Measurements from ENCODE around the gene GTPBP4. TPM values are rescaled to one million over a fixed set of nuclear protein-coding genes. Genes with fewer than 3 reads are reported as not detected.
A peak's percentile ranks its signal among the peaks of the same experiment; 100 is the strongest.

GTPBP4 gene
- polyA plus RNA-seq: 41.4 TPM
- long read RNA-seq, donor 1, full-length matches to known transcripts: 7 of 7 reads
- long read RNA-seq, donor 1, partial matches to known transcripts: 0 of 7 reads
- long read RNA-seq, donor 1, other reads (novel, unspliced or antisense): 0 of 7 reads
- long read RNA-seq, donor 2, full-length matches to known transcripts: 11 of 16 reads
- long read RNA-seq, donor 2, partial matches to known transcripts: 5 of 16 reads
- long read RNA-seq, donor 2, other reads (novel, unspliced or antisense): 0 of 16 reads
- long read RNA-seq, donor 3: 0 reads
- long read RNA-seq, donor 4, full-length matches to known transcripts: 1 of 1 reads
- long read RNA-seq, donor 4, partial matches to known transcripts: 0 of 1 reads
- long read RNA-seq, donor 4, other reads (novel, unspliced or antisense): 0 of 1 reads
- long read RNA-seq, donor 5, full-length matches to known transcripts: 2 of 2 reads
- long read RNA-seq, donor 5, partial matches to known transcripts: 0 of 2 reads
- long read RNA-seq, donor 5, other reads (novel, unspliced or antisense): 0 of 2 reads
- long read RNA-seq, donor 6, partial matches to known transcripts: 0 of 3 reads
- long read RNA-seq, donor 6, other reads (novel, unspliced or antisense): 0 of 3 reads
- long read RNA-seq, donor 7, full-length matches to known transcripts: 1 of 6 reads
- long read RNA-seq, donor 7, partial matches to known transcripts: 5 of 6 reads
- long read RNA-seq, donor 7, other reads (novel, unspliced or antisense): 0 of 6 reads
- long read RNA-seq, donor 8, full-length matches to known transcripts: 4 of 46 reads
- long read RNA-seq, donor 8, partial matches to known transcripts: 42 of 46 reads
- long read RNA-seq, donor 8, other reads (novel, unspliced or antisense): 0 of 46 reads
- long read RNA-seq, donor 9, full-length matches to known transcripts: 2 of 10 reads
- long read RNA-seq, donor 9, partial matches to known transcripts: 8 of 10 reads
- long read RNA-seq, donor 9, other reads (novel, unspliced or antisense): 0 of 10 reads
- long read RNA-seq, donor 10, full-length matches to known transcripts: 9 of 16 reads
- long read RNA-seq, donor 10, partial matches to known transcripts: 7 of 16 reads
- long read RNA-seq, donor 10, other reads (novel, unspliced or antisense): 0 of 16 reads
- long read RNA-seq, donor 11, full-length matches to known transcripts: 5 of 5 reads
- long read RNA-seq, donor 11, partial matches to known transcripts: 0 of 5 reads
- long read RNA-seq, donor 11, other reads (novel, unspliced or antisense): 0 of 5 reads

DNA sequence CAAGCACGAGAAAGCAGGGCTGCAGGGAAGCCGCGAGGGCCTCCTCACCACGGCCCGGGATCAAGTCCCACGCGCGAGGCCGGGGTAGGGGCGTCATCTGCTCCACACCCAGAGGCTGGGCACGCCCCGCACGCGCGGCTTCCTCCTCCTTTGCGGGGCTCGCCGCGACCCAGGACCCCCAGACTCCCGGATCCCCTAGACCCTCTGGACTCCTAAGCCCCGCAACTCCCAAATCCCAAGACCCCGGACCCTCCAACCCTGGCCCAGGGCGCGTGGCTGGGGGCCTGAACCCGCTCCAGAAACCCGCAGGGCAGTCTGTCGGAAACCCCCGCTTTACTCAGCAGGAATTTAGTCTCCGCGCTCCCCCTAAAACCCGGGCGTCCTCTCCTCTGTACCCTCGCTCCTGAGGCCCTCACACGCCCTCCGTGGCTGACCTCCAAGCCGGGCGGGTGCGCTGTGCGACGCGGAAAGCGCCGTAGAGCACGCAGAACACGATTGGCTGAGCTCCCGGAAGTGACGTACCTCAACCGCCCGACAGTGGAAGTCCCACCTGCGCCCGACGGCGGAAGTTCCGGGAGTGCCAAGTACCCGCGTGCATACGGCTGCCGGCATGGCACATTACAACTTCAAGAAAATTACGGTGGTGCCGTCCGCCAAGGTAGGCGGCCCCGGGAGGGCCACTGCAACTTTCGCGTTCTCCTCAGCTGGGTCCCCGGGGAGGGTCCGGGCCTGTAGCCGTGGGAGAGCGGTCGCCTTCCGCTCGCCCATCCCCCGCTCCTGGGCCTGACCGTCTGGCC lies at the start of gene GTPBP4:
GTPBP4 (plus strand) TSS at position 565 of the 797 bp plus-strand sequence; CDS start at position 611, 46 bp downstream.
- no peaks in the 10 kb centered on the region for H3K27me3 ChIP-seq (ENCODE audit: control insufficient read depth, insufficient read depth, low read length)
- H3K9me3 ChIP-seq (ENCODE audit: control insufficient read depth, low read depth, low read length): no peaks in the 10 kb centered on the region
- peaks cover 4% of the 10 kb centered on the region for H3K36me3 ChIP-seq (ENCODE audit: control insufficient read depth, insufficient read depth, low read length)
- peaks cover 40% of the 10 kb centered on the region for H3K4me1 ChIP-seq (ENCODE audit: control insufficient read depth, insufficient read depth, low read length)
- H3K4me3 ChIP-seq (ENCODE audit: low read length): peak within 1 kb of the TSS; percentile 93
- DNase-seq: peak; percentile 98
- no CpG with 5 or more reads among the region's 74 CpGs for WGBS (ENCODE audit: insufficient coverage, low lambda C conversion rate)
- H3K27ac ChIP-seq (ENCODE audit: low read length): peak within 1 kb of the TSS; percentile 72

DNA sequence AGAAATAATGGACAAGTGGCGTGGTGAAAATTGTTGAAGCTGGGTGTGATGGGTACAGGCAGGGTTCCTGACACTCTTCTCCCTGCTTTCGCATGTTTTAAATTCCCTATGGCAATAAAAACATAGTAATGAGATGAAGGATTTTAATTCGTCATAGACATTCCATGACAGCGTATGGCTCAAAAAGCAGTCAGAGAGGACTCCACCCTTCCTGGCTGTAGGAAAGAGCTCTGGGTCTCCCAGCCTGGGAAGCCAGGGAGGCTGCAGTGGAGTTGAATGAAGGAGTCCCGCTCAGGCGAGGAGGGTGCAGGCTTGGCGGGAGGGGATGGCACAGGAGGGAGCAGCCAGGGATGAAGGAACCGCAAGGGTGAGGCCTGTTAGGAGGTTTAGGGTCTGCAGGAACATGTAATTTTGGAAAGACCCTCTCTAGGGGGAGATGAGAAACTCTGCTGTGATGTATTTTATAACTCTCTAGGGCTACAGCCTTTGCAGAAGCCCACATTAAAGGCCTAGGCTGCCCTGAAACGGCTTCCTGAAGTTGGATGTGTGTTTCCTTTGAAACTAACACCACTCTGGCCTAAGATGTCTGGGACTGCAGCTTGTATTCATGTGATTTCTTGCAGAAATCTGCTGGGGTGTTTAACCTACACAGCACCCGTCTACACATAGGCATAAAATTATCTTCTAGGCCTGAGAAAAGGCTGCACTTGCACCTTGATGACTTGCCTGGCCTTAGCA lies 49.1 kb upstream of the GTPBP4 start:
- H3K27me3 ChIP-seq (ENCODE audit: control insufficient read depth, insufficient read depth, low read length): no peaks in the 10 kb centered on the region
- no peak for DNase-seq
- WGBS (ENCODE audit: insufficient coverage, low lambda C conversion rate): 93% methylated on average over 5 of the region's 10 CpGs
- H3K36me3 ChIP-seq (ENCODE audit: control insufficient read depth, insufficient read depth, low read length): no peaks in the 10 kb centered on the region
- H3K4me1 ChIP-seq (ENCODE audit: control insufficient read depth, insufficient read depth, low read length): no peaks in the 10 kb centered on the region
- H3K9me3 ChIP-seq (ENCODE audit: control insufficient read depth, low read depth, low read length): no peaks in the 10 kb centered on the region
- no peak overlapping the region for H3K27ac ChIP-seq (ENCODE audit: low read length)
- H3K4me3 ChIP-seq (ENCODE audit: low read length): no peak overlapping the region

DNA sequence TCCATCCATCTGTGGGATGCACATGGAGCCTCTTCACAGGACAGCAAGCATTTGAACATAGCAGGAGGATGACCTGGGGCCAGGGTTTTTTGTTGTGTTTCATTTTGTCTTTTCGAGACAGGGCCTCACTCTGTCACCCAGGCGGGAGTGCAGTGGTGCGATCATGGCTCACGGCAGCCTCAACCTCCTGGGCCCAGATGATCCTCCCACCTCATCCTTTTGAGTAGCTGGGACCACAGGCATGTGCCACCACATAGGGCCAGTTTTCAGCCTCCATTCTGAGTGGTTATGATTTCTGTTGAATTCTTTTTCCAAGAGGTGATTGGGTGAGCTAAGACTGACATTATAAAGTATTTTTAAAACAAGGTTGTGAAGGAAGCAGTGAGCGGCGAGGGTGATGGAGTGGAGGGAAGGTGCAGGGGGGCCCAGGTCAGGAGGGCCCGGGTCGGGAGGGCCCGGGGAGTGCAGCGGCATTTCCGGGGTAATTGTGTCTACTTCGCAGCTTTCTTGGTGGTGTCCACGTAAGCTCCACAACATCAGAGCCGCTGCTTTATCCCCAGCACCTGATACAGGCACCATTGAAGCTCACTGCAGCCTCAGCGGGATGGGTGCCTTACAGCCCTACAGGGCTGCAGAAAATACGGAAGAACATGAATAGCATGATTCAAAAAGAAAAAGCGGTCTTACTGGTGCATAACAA lies 44.8 kb upstream of the GTPBP4 start:
- no peaks in the 10 kb centered on the region for H3K27me3 ChIP-seq (ENCODE audit: control insufficient read depth, insufficient read depth, low read length)
- no peak overlapping the region for H3K4me3 ChIP-seq (ENCODE audit: low read length)
- DNase-seq: no peak
- no peaks in the 10 kb centered on the region for H3K36me3 ChIP-seq (ENCODE audit: control insufficient read depth, insufficient read depth, low read length)
- no peaks in the 10 kb centered on the region for H3K4me1 ChIP-seq (ENCODE audit: control insufficient read depth, insufficient read depth, low read length)
- H3K9me3 ChIP-seq (ENCODE audit: control insufficient read depth, low read depth, low read length): no peaks in the 10 kb centered on the region
- no peak overlapping the region for H3K27ac ChIP-seq (ENCODE audit: low read length)
- WGBS (ENCODE audit: insufficient coverage, low lambda C conversion rate): 100% methylated on average over 1 of the region's 17 CpGs

DNA sequence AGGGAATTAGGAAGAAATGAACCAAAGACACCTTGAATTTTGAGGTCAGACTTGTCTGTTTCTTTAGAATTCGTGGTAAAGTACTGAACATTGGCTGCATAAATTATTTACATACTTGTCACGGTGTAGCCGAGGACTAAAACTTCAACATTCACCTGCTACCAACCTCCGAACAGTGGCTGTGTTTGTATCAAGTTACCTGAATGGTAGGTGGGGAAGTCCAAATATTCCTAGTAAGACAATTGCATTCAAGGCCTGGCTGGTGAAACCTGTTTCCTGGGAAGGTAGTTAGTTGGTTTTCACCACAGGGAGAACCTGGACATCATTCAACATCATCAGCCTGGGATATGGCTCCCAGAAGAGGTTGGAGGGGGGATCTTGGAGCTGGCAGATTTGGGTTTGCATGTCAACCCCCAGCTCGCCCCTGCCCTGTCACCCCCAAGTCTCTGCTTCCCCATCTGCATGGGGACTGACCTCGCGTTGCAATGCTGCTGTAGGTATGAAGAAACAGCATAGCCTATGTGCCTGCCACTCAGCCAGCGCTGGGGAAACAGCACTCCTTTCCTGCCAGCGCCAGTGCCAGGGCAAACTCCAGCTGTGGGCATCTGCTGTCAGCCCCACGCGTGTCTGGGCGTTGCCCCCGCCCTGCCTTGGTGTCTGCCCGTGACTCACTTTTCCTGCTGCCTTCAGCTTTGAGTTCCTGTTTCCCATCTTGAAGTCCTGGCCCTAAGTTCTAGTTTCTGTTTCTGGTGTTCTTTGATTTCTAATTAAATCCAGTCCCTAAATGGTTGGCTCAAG lies 44.0 kb upstream of the GTPBP4 start:
- no peak overlapping the region for H3K4me3 ChIP-seq (ENCODE audit: low read length)
- WGBS (ENCODE audit: insufficient coverage, low lambda C conversion rate): no CpG with 5 or more reads among the region's 14 CpGs
- no peak overlapping the region for H3K27ac ChIP-seq (ENCODE audit: low read length)
- no peaks in the 10 kb centered on the region for H3K4me1 ChIP-seq (ENCODE audit: control insufficient read depth, insufficient read depth, low read length)
- H3K9me3 ChIP-seq (ENCODE audit: control insufficient read depth, low read depth, low read length): no peaks in the 10 kb centered on the region
- DNase-seq: no peak
- H3K27me3 ChIP-seq (ENCODE audit: control insufficient read depth, insufficient read depth, low read length): no peaks in the 10 kb centered on the region
- no peaks in the 10 kb centered on the region for H3K36me3 ChIP-seq (ENCODE audit: control insufficient read depth, insufficient read depth, low read length)

DNA sequence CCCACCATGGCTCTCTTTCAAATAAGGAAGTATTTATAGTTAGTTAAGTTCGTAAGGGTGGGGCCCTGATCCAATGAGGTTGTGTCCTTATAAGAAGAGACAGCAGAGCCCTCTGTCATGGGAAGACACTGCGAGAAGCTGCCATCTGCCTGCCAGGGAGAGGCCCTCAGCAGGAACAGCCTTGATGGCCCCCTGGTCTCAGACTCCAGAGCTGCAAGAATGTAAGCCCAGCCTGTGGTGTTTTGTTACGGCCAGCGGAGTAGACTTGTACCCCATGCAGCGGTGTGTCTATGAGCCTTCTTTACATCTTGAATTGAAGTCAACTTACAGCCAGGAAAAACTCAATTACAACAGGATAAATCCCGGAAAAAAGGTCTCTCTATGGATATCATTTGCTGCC lies 42.5 kb upstream of the GTPBP4 start:
- no peaks in the 10 kb centered on the region for H3K9me3 ChIP-seq (ENCODE audit: control insufficient read depth, low read depth, low read length)
- no peak overlapping the region for H3K4me3 ChIP-seq (ENCODE audit: low read length)
- no peaks in the 10 kb centered on the region for H3K36me3 ChIP-seq (ENCODE audit: control insufficient read depth, insufficient read depth, low read length)
- 92% methylated on average over 2 of the region's 6 CpGs for WGBS (ENCODE audit: insufficient coverage, low lambda C conversion rate)
- no peak overlapping the region for H3K27ac ChIP-seq (ENCODE audit: low read length)
- H3K27me3 ChIP-seq (ENCODE audit: control insufficient read depth, insufficient read depth, low read length): peaks cover 2% of the 10 kb centered on the region
- H3K4me1 ChIP-seq (ENCODE audit: control insufficient read depth, insufficient read depth, low read length): no peaks in the 10 kb centered on the region
- no peak for DNase-seq

DNA sequence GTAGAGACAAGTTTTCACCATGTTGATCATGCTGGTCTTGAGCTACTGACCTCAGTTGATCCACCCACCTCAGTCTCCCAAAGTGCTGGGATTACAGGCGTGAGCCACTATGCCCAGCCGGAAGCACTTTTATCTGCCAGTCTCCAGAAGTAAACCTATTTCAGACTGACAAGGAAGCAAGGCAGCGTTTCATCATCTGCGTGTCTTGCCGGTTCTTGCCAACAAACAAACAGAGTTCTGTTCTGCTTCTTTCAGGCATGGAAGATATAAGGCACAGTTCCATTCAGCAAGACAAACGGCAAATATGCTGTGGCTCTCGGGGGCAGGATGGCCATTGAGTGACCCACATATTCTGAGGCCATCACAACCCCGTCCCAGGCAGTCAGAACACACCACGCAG lies 41.2 kb upstream of the GTPBP4 start:
- no peak for DNase-seq
- Histone ChIP-seq H3K36me3 (ENCODE audit: control insufficient read depth, insufficient read depth, low read length) (no peaks in the 10 kb centered on the region), H3K27me3 (ENCODE audit: control insufficient read depth, insufficient read depth, low read length) (peaks cover 2% of the 10 kb centered on the region), H3K4me3 (ENCODE audit: low read length) (no peak overlapping the region), H3K27ac (ENCODE audit: low read length) (no peak overlapping the region), H3K9me3 (ENCODE audit: control insufficient read depth, low read depth, low read length) (no peaks in the 10 kb centered on the region), H3K4me1 (ENCODE audit: control insufficient read depth, insufficient read depth, low read length) (no peaks in the 10 kb centered on the region)
- WGBS (ENCODE audit: insufficient coverage, low lambda C conversion rate): no CpG with 5 or more reads among the region's 9 CpGs

DNA sequence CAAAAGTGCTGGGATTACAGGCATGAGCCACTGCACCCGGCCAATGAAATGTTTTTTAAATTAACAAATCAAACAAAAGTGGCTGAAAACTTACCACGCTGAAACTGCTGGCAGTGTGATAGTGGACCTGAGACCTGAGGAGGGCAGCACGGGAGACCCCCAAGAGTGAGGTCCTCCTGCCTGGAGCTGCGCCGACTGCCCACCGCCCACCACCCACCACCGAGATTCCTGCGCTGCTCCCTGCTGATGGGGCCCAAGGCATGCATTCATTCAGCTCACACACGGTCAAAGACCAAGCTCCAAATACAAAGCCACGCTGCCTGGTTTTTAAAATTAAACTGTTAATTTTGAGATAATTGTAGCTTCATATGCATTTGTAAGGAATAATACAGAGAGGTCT lies 40.4 kb upstream of the GTPBP4 start:
- WGBS (ENCODE audit: insufficient coverage, low lambda C conversion rate): no CpG with 5 or more reads among the region's 10 CpGs
- no peaks in the 10 kb centered on the region for H3K4me1 ChIP-seq (ENCODE audit: control insufficient read depth, insufficient read depth, low read length)
- H3K4me3 ChIP-seq (ENCODE audit: low read length): no peak overlapping the region
- no peak overlapping the region for H3K27ac ChIP-seq (ENCODE audit: low read length)
- H3K9me3 ChIP-seq (ENCODE audit: control insufficient read depth, low read depth, low read length): no peaks in the 10 kb centered on the region
- no peaks in the 10 kb centered on the region for H3K36me3 ChIP-seq (ENCODE audit: control insufficient read depth, insufficient read depth, low read length)
- H3K27me3 ChIP-seq (ENCODE audit: control insufficient read depth, insufficient read depth, low read length): peaks cover 2% of the 10 kb centered on the region
- DNase-seq: no peak

DNA sequence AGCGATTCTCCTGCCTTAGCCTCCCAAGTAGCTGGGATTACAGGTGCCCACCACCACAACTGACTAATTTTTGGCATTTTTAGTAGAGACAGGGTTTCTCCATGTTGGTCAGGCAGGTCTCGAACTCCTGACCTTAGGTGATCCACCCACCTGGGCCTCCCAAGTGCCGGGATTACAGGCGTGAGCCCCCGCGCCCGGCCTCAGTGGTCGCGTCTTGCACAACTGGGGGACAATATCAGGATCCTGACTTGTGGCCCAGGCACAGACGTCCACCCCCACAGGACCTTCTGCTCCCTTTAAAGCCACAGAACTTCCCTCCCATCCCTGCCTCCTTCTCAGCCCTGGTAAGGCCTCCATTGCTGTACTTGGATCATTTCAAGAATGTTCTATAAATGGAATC lies 39.9 kb upstream of the GTPBP4 start:
- H3K9me3 ChIP-seq (ENCODE audit: control insufficient read depth, low read depth, low read length): no peaks in the 10 kb centered on the region
- H3K36me3 ChIP-seq (ENCODE audit: control insufficient read depth, insufficient read depth, low read length): no peaks in the 10 kb centered on the region
- no CpG with 5 or more reads among the region's 10 CpGs for WGBS (ENCODE audit: insufficient coverage, low lambda C conversion rate)
- no peak overlapping the region for H3K27ac ChIP-seq (ENCODE audit: low read length)
- DNase-seq: no peak
- no peaks in the 10 kb centered on the region for H3K4me1 ChIP-seq (ENCODE audit: control insufficient read depth, insufficient read depth, low read length)
- no peak overlapping the region for H3K4me3 ChIP-seq (ENCODE audit: low read length)
- H3K27me3 ChIP-seq (ENCODE audit: control insufficient read depth, insufficient read depth, low read length): peaks cover 2% of the 10 kb centered on the region
